Measurements from ENCODE around the gene TSLP. TPM values are rescaled to one million over a fixed set of nuclear protein-coding genes. Genes with fewer than 3 reads are reported as not detected.
A peak's percentile ranks its signal among the peaks of the same experiment; 100 is the strongest.

TSLP gene
- total RNA-seq, 1 experiment from 2014 or later, result not detected

DNA sequence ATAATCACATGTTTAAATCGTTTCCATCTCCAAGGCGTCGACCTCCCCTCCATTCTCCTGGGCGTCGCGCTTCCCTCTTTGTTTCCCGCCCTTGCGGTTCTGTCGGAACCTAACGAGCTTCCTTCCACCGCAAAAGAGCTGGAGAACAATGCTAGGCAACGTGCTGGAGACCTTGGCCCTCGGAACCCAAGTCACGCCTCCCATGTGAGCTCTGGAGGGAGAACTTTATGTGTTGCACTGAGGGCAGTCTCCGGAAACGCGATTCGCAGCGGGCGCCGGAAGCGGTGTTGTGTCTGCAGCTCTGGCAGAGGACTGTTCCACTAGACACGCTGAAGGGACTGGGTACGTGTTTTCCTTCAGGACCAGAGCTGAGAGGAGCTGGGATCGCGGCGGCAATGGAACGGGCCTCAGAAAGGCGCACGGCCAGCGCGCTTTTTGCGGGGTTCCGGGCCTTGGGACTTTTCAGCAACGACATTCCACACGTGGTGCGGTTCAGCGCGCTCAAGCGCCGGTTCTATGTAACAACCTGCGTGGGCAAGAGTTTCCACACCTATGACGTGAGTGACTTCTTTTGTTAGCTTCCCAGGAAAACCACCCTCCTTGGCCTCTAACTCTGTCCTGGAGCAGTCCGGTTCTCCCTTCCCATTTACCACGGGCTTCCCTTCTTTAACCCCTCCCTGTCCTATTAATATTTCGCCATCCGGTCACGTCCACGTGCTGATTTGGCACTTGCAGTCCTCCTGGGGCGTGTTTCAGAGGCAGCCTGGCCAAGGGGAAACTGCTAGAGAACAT is 20.7 kb downstream of the TSLP start, which contains the start of gene WDR36:
TSS of gene WDR36 (plus strand) at position 287 of the 792 bp plus-strand sequence. CDS start at position 396, 109 bp downstream.
- Histone ChIP-seq H3K36me3 (ENCODE audit: control insufficient read depth, insufficient read depth, low read length) (peaks cover 9% of the 10 kb centered on the region), H3K4me3 (ENCODE audit: low read depth in 2 of 2, low read length in 2 of 2) (peak within 1 kb of the TSS; percentile 95 to 100), H3K9me3 (ENCODE audit: control insufficient read depth, insufficient read depth, low read depth, low read length) (peaks cover 4% of the 10 kb centered on the region; the same call in 1 of the 2 replicates), H3K27ac (ENCODE audit: low read length) (peak within 1 kb of the TSS; percentile 94), H3K4me1 (ENCODE audit: control insufficient read depth, insufficient read depth, low read length) (peaks cover 10% of the 10 kb centered on the region), H3K27me3 (ENCODE audit: control insufficient read depth, insufficient read depth, low read length) (no peaks in the 10 kb centered on the region)
- intact Hi-C loops (cut with micrococcal nuclease; ENCODE audit: unreplicated experiment) (loop anchor here (10.0 kb wide), 1 partner anchor 337 kb away; no protein-coding TSS in a partner anchor), in situ Hi-C loops (cut with HindIII; ENCODE audit: low pct_unique_long_range_greater_than_20kb, low sequenced_read_pairs) (no loop called here)
- ChIA-PET CTCF (no interaction called here), POLR2A (no interaction called here)
- peak; percentile 99 for ATAC-seq
- peak; percentile 87 for DNase-seq (ENCODE audit: low read depth, low spot score)
- BruUV-seq (replicated peaks), result no TSS peak
- TF ChIP-seq SIN3A (IDR thresholded peaks at IDR 0.05; ENCODE audit: borderline replicate concordance, insufficient read depth, low read depth, low read length), result no peak
- TF ChIP-seq TCF7L2 (IDR thresholded peaks at IDR 0.05; ENCODE audit: low read depth, low read length), result peak; percentile 37; the same call in 1 of the 2 replicates
- TF ChIP-seq, protein P1, sequence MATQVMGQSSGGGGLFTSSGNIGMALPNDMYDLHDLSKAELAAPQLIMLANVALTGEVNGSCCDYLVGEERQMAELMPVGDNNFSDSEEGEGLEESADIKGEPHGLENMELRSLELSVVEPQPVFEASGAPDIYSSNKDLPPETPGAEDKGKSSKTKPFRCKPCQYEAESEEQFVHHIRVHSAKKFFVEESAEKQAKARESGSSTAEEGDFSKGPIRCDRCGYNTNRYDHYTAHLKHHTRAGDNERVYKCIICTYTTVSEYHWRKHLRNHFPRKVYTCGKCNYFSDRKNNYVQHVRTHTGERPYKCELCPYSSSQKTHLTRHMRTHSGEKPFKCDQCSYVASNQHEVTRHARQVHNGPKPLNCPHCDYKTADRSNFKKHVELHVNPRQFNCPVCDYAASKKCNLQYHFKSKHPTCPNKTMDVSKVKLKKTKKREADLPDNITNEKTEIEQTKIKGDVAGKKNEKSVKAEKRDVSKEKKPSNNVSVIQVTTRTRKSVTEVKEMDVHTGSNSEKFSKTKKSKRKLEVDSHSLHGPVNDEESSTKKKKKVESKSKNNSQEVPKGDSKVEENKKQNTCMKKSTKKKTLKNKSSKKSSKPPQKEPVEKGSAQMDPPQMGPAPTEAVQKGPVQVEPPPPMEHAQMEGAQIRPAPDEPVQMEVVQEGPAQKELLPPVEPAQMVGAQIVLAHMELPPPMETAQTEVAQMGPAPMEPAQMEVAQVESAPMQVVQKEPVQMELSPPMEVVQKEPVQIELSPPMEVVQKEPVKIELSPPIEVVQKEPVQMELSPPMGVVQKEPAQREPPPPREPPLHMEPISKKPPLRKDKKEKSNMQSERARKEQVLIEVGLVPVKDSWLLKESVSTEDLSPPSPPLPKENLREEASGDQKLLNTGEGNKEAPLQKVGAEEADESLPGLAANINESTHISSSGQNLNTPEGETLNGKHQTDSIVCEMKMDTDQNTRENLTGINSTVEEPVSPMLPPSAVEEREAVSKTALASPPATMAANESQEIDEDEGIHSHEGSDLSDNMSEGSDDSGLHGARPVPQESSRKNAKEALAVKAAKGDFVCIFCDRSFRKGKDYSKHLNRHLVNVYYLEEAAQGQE (IDR thresholded peaks at IDR 0.05; ENCODE audit: insufficient read depth in 1 of 2, low read depth in 2 of 2, low read length in 1 of 2), result no peak; a peak in 1 of 4 replicates
- TF ChIP-seq CTCF (IDR thresholded peaks at IDR 0.05), result no peak
- TF ChIP-seq POLR2AphosphoS5 (IDR thresholded peaks at IDR 0.05; ENCODE audit: low read depth, low read length), result peak; percentile 71

GRCh38 chr5:111095982-111096381 is 24.5 kb downstream of the TSLP start:
- ChIA-PET POLR2A (no interaction called here), CTCF (no interaction called here)
- intact Hi-C loops (cut with micrococcal nuclease; ENCODE audit: unreplicated experiment) (loop anchor here (10.0 kb wide), 1 partner anchor 341 kb away; no protein-coding TSS in a partner anchor), in situ Hi-C loops (cut with HindIII; ENCODE audit: low pct_unique_long_range_greater_than_20kb, low sequenced_read_pairs) (no loop called here)
- no peak overlapping the region for H3K27ac ChIP-seq (ENCODE audit: low read length)
- no peak overlapping the region for H3K4me3 ChIP-seq (ENCODE audit: low read depth in 2 of 2, low read length in 2 of 2)
- peaks cover 10% of the 10 kb centered on the region for H3K4me1 ChIP-seq (ENCODE audit: control insufficient read depth, insufficient read depth, low read length)
- H3K9me3 ChIP-seq (ENCODE audit: control insufficient read depth, insufficient read depth, low read depth, low read length), result peaks cover 4% of the 10 kb centered on the region; the same call in 1 of the 2 replicates
- ATAC-seq (no peak), DNase-seq (ENCODE audit: low read depth, low spot score) (no peak)
- peaks cover 33% of the 10 kb centered on the region for H3K36me3 ChIP-seq (ENCODE audit: control insufficient read depth, insufficient read depth, low read length)
- BruUV-seq (replicated peaks), result no TSS peak
- no peaks in the 10 kb centered on the region for H3K27me3 ChIP-seq (ENCODE audit: control insufficient read depth, insufficient read depth, low read length)
- no peak for TF ChIP-seq POLR2AphosphoS5 (IDR thresholded peaks at IDR 0.05; ENCODE audit: low read depth, low read length)
- TF ChIP-seq TCF7L2 (IDR thresholded peaks at IDR 0.05; ENCODE audit: low read depth, low read length), result no peak
- no peak for TF ChIP-seq CTCF (IDR thresholded peaks at IDR 0.05)
- TF ChIP-seq SIN3A (IDR thresholded peaks at IDR 0.05; ENCODE audit: borderline replicate concordance, insufficient read depth, low read depth, low read length), result no peak
- TF ChIP-seq, protein P1 (IDR thresholded peaks at IDR 0.05; ENCODE audit: insufficient read depth in 1 of 2, low read depth in 2 of 2, low read length in 1 of 2), result no peak

Data from Panc1 (cell line).